Keratinocyte (primary cell): Measurements from ENCODE around the gene ZNF768.

Source experiments
- EZH2 ChIP-seq: IDR thresholded peaks from one replicate; pipeline ENCODE4 v1.6.1; 2012; ENCODE audit warnings: inconsistent platforms, mild to moderate bottlenecking, low read length, moderate library complexity
- TF ChIP-seq, protein P1 (sequence below), 3 experiments: IDR thresholded peaks in 1 of 3; conservative IDR thresholded peaks in 1 of 3; optimal IDR thresholded peaks in 1 of 3; 2 replicates in 2 of 3; 3 replicates in 1 of 3; pipeline versions ENCODE3 to v1.5.1; 2011; ENCODE audit warnings: low read length in 3 of 3, mild to moderate bottlenecking in 3 of 3, moderate library complexity in 2 of 3, control low read depth in 1 of 3, inconsistent platforms in 1 of 3; ENCODE audit not compliant: insufficient read depth in 2 of 3; ENCODE audit errors: extremely low read depth in 1 of 3

DNA sequence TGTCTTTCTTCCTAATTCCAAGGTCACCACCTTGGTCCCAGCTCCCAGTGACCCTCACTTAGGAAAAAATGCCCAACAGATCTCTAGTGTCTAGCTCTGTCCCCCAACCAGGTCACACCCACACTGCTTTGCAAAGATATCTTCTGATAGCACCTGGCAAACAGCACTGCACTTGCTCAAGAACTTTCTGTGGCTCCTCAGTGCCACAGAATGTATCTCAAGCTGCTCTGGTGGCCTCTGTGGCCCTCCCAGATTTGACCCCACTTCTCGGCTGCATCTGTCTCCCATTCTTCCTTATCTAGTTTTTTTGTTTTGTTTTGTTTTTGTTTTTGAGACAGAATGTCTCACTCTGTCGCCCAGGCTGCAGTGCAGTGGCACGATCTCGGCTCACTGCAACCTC is 40.2 kb upstream of the ZNF768 start:
- TF ChIP-seq, protein P1, sequence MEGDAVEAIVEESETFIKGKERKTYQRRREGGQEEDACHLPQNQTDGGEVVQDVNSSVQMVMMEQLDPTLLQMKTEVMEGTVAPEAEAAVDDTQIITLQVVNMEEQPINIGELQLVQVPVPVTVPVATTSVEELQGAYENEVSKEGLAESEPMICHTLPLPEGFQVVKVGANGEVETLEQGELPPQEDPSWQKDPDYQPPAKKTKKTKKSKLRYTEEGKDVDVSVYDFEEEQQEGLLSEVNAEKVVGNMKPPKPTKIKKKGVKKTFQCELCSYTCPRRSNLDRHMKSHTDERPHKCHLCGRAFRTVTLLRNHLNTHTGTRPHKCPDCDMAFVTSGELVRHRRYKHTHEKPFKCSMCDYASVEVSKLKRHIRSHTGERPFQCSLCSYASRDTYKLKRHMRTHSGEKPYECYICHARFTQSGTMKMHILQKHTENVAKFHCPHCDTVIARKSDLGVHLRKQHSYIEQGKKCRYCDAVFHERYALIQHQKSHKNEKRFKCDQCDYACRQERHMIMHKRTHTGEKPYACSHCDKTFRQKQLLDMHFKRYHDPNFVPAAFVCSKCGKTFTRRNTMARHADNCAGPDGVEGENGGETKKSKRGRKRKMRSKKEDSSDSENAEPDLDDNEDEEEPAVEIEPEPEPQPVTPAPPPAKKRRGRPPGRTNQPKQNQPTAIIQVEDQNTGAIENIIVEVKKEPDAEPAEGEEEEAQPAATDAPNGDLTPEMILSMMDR (optimal IDR thresholded peaks at IDR 0.05 in 1 of 3, IDR thresholded peaks at IDR 0.05 in 1 of 3, conservative IDR thresholded peaks at IDR 0.05 in 1 of 3; ENCODE audit: extremely low read depth in 1 of 3, insufficient read depth in 2 of 3, low read length in 3 of 3), result no peak
- TF ChIP-seq EZH2, result no peak
